NCI-H2227 (cell line): ENCODE results near the gene VAMP7.
"Not testable (repeated sequence)": the region's sequence is repeated elsewhere in the genome, so short reads cannot be mapped to it uniquely, and the experiment has no call there.

Source experiments
- DNase-seq: peaks from one replicate; lab custom pipeline; 2025; ENCODE audit not compliant: unreplicated experiment; lab: John Stamatoyannopoulos, UW

The VAMP7 gene

DNA sequence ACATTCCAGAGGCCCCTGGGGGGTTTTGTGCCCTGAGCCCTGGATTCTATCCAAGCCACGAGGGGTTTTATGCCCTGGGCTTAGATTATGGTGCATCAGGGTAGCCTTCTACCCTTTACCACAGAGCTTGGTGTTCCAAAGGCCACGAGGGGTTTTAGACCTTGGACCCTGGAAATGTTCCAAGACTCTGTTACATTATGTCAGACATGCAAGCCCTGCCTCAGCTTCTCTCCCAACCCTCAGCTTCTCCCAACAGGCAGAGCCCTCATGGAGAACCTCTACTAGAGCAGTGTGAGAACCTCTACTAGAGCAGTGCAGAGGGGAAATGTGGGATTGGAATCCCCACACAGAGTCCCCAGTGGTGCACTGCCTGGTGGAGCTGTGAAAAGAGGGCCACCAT, 105.8 kb downstream of the VAMP7 start:
- DNase-seq: not testable (repeated sequence)

- DNase-seq: no peak
Observed at GRCh38 chrX:155988859-155989258, 107.7 kb downstream of the VAMP7 start.
